GM10266 (cell line): ENCODE data around the gene RGS18.
"Not testable (repeated sequence)": the region's sequence is repeated elsewhere in the genome, so short reads cannot be mapped to it uniquely, and the experiment has no call there.

ENCODE experiments used
- DNase-seq: peaks from one replicate; pipeline ENCODE4 v3.0.0; 2012; ENCODE audit errors: extremely low spot score
- CTCF ChIP-seq: IDR thresholded peaks from 2 replicates; pipeline ENCODE4 v1.5.1; 2012; ENCODE audit warnings: mild to moderate bottlenecking, low read depth; ENCODE audit not compliant: control insufficient read depth, insufficient read depth; ENCODE audit errors: missing control alignments

Gene RGS18

DNA sequence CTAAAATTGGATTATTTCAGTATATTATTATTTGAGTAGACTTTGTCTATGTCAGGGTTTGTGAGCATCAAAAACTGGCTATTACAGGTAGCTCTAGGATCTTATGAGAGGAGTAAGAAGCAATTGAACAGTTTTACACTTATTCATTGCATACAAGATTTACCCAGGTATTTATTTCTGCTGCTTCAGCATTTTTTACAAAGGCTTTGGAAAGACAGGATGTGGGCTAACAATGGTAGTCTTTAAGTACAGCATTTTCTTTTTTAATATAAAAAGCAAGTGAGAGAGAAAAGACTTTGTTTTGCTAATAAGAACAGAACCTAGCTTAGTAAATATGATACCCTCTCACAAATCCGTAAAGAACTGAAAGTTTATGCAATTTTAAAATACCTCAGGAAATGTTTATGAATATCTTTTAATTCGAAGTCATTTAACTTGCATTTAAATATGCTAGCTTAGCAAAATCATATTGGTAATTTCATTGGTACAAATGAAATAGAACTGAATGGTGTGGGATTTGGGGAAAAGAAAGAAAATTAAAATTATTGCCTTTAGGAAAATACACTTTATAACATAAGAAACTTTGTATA is 32.1 kb upstream of the RGS18 start:
- DNase-seq = no peak
- TF ChIP-seq CTCF = no peak

DNA sequence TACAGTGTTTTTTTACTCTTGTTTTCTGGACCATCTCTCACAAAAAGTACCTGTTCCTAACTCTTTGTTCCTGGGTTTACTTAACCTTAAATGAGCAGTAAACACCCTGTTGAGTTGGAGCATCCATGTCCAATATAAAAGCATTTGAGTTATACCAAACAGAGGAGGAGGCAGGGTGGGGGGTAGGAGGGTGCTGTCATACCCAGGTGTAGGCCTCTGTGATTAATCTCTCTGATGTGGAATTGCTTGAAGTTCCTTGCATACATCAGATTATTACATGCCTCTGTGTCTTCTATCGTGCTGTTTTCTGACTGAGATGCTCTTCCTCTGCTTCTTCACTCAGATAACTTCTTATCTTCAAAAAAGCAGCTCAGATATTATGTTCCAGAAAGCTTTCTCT is 28.1 kb upstream of the RGS18 start:
- TF ChIP-seq CTCF = no peak

GRCh38 chr1:192130865-192131264 is 27.4 kb upstream of the RGS18 start:
- DNase-seq = not testable (repeated sequence)

More for the DNA sequence above, 28.1 kb upstream of the RGS18 start:
- DNase-seq = no peak

DNA sequence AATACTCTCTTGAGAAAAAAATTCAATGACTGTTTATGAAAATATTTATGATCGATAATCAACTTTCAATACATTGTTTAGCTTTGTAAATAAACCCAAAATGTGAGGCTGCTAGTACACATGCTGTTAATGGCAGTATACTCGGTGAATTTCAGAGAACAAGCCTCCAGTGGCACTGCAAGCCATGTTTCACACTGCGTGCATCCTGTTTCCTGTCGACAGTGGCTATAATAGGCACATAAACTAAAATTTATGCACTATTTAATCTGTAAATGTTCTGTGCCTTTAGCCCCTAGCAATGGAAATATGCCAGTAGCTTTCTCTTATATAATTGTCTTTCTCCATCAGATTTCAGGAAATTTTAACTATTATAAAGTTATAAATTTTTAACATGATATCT is 26.3 kb upstream of the RGS18 start:
- TF ChIP-seq CTCF = no peak

GRCh38 chr1:192133350-192133926 is 24.8 kb upstream of the RGS18 start:
- no peak for DNase-seq
- TF ChIP-seq CTCF = no peak

More for the DNA sequence above, 26.3 kb upstream of the RGS18 start:
- no peak for DNase-seq

GRCh38 chr1:192140382-192140781 is 17.9 kb upstream of the RGS18 start:
- no peak for TF ChIP-seq CTCF
- DNase-seq = no peak

DNA sequence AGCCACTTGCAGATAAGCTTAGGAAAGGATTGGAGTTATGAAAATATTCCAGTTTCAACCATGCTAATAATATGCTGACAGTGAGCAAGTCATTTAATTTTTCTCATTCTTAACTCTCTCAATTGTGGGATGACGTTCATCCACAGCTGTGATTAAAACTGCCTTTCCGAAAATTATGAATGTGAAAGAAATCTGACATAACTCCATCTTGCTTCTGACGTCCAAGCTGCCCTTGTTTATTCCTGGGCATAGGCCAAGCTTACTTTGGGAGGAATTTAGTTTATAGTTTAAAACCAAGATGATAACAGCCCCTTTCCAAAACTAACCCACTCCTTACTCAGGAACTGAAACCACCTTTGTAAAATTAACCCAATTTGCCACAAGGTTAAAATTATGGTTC is 11.0 kb upstream of the RGS18 start:
- DNase-seq = no peak
- TF ChIP-seq CTCF = no peak

DNA sequence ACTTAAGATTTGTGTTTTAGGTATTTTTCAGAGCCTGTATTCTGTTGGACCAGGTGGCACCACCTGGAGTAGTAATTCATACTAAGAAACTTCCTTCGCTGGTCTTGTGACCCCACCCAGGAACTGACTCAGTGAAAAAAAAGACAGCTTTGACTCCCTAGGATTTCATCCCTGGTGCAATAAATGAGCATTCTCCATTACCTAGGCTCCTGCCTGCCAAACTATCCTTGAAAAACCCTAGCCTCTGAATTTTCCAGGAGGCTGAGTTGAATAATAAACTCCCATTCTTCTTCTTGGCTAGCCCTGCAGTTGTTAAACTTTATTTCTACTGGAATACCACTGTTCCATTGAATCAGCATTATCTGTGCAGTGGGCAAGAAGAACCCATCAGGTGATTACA is 10.6 kb upstream of the RGS18 start:
- DNase-seq = no peak
- no peak for TF ChIP-seq CTCF
